ENCODE data around the gene ABHD18.
A peak's percentile ranks its signal among the peaks of the same experiment; 100 is the strongest.
"Not testable (repeated sequence)": the region's sequence is repeated elsewhere in the genome, so short reads cannot be mapped to it uniquely, and the experiment has no call there.

The ABHD18 gene

GRCh38 chr4:127988638-127989037, 23.4 kb downstream of the ABHD18 start:
- DNase-seq (ENCODE audit: low read depth in 1 of 2, low spot score in 1 of 2) = no peak

DNA sequence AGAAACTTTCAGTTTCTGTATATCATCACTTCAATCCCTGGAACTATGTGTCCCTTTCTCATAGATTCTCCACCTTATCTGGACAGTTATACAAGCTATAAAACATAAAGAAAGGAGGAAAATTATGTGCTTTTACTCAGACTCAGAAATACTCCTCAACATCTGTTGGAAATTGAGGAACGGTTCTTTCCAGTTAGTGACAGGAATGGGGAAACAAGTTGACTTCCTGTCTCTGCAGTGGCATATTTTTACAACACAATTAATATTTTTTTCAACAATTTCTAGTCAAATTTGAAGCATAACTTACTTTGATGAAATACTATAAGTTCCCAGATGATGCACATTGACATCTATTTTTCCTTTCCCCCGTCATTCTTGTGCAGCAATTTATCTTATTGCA, 27.9 kb downstream of the ABHD18 start:
- no peak for DNase-seq (ENCODE audit: low read depth in 1 of 2, low spot score in 1 of 2)

DNA sequence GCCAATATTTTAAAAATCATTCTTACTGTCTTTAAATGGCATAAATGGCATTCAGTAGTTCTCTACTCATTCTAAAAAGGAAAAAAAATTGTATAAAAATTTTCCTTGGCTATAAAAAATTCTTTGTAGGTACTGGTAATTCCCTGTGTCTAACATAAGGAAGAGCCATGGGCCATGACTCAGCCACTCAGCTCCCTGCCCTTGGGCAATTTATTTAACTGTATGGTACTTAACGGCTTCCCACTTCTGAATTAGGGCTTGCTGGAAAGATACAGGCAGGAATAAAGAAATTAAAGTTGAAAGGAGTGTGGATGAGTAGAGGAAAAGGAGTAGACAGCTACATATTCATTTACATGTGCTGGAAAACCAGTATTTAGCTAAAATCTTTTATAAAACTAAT, 30.6 kb downstream of the ABHD18 start:
- DNase-seq (ENCODE audit: low read depth in 1 of 2, low spot score in 1 of 2) = no peak

DNA sequence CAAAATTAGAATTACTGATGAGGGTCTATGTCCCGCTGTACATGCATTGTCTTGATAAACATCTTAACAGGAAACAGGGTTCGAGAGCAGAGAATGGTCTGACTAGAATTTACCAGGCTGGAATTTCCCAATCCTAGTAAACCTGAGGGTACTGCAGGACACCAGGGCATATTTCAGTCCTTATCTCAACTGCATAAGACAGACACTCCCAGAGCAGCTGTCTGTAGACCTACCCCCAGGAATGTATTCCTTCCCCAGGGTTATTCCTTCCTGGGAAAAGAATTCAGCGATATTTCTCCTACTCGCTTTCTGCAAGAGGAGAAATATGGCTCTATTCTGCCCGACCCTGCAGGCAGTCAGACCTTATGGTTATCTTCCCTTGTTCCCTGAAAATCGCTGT, 31.3 kb downstream of the ABHD18 start:
- DNase-seq (ENCODE audit: low read depth in 1 of 2, low spot score in 1 of 2) = not testable (repeated sequence)

DNA sequence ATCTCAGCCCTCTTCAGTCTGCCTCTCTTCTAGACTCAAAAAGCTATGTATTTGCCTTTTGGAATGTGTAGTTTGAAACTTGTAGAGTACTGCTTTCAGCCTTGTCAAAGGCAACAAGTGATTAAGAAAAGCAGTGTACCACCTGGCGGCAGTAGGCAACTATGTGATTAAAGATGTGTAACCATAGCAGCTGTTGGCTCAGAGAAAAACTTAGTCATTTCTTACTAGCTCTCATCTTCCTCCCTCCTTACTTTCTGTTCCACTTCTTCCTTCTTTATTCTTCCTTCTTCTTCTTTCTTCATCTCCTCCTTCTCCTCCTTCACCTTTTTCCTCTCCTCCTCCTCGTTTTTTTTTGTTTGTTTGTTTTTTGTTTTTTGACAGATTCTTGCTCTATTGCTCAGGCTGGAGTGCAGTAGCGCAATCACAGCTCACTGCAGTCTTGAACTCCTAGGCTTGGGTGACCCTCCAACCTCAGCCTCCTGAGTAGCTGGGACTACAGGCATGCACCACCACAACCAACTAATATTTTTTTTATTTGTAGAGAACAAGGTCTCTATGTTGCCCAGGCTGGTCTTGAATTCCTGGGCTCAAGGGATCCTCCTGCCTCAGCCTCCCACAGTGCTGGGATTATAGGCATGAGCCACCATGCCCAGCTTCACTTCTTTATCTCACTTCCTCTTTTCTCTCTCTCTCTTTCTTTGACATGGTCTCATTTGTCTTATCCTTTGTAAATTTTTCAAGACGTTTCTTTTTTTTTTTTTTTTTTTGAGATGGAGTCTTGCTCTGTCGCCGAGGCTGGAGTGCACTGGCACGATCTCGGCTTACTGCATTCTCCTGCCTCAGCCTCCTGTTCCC, 32.6 kb downstream of the ABHD18 start:
- DNase-seq (ENCODE audit: low read depth in 1 of 2, low spot score in 1 of 2) = no peak

GRCh38 chr4:128006592-128006991, 41.4 kb downstream of the ABHD18 start:
- no peak for DNase-seq (ENCODE audit: low read depth in 1 of 2, low spot score in 1 of 2)

GRCh38 chr4:128009428-128009827, 44.2 kb downstream of the ABHD18 start:
- DNase-seq (ENCODE audit: low read depth in 1 of 2, low spot score in 1 of 2) = no peak

- DNase-seq (ENCODE audit: low read depth in 1 of 2, low spot score in 1 of 2) = no peak
Measured at GRCh38 chr4:128025319-128025718, 60.1 kb downstream of the ABHD18 start.

DNA sequence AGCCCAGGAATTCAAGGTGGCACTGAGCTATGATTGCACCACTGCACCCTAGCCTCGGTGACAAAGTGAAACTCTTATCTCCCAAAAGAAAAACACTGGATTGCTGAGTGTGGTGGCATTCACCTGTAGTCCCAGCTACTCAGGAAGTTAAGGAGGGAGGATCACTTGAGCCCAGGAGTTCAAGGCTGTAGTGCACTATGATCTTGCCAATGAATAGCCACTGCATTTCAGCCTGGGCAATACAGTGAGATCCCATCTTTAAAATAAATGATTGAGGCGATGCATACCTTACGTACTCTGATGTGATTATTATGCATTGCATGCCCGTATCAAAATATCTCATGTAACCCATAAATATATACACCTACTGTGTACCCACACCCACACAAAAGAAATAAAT, 64.7 kb downstream of the ABHD18 start:
- DNase-seq (ENCODE audit: low read depth in 1 of 2, low spot score in 1 of 2) = no peak

- DNase-seq (ENCODE audit: low read depth in 1 of 2, low spot score in 1 of 2) = no peak
Measured at GRCh38 chr4:128031756-128032384, 66.7 kb downstream of the ABHD18 start.

- DNase-seq (ENCODE audit: low read depth in 1 of 2, low spot score in 1 of 2) = no peak
Measured at GRCh38 chr4:128039568-128039967, 74.4 kb downstream of the ABHD18 start.

GRCh38 chr4:128047019-128047418, 81.8 kb downstream of the ABHD18 start:
- not testable (repeated sequence) for DNase-seq (ENCODE audit: low read depth in 1 of 2, low spot score in 1 of 2)

GRCh38 chr4:128047514-128047913, 82.3 kb downstream of the ABHD18 start:
- not testable (repeated sequence) for DNase-seq (ENCODE audit: low read depth in 1 of 2, low spot score in 1 of 2)

DNA sequence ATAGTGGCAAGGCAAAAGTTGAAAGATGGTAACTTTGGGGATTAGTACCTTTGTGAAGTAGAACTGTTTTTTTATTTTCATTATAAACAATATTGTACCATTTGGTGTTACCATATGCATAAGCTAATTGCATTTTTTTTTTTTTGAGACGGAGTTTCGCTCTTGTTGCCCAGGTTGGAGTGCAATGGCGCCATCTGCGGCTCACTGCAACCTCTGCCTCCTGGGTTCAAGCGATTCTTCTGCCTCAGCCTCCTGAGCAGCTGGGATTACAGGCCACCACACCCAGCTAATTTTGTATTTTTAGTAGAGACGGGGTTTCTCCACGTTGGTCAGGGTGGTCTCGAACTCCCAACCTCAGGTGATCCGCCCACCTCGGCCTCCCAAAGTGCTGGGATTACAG, 86.0 kb downstream of the ABHD18 start:
- not testable (repeated sequence) for DNase-seq (ENCODE audit: low read depth in 1 of 2, low spot score in 1 of 2)

- not testable (repeated sequence) for DNase-seq (ENCODE audit: low read depth in 1 of 2, low spot score in 1 of 2)
Measured at GRCh38 chr4:128054907-128055306, 89.7 kb downstream of the ABHD18 start.

DNA sequence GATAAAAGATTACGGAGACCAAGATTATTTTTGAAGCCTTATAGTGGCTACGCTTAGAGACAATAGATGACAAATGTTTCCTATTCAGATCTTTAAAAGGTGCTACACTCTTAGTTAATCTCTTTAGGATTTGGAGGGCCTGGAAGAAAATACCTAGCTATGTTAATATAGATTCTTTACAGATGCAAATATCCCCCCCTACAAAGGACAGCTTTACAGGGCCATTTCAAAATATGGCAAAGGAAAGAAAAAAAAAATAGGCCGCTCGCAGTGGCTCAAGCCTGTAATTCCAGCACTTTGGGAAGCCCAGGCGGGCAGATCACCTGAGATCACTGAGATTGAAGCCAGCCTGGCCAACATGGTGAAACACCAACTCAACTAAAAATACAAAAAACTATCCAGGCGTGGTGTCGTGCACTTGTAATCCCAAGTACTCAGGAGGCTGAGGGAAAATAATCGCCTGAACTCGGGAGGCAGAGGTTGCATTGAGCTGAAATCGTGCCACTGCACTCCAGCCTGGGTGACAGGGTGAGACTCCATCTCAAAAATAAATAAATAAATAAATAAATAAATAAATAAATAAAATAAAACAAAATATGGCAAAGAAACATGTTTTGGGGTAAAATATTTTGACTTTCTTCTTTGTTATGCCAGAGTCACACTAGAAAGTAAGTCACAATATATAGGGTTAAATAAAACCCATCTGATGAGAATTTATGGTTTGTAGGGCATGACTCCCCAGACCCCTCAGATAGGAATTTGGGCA, 90.4 kb downstream of the ABHD18 start:
- DNase-seq (ENCODE audit: low read depth in 1 of 2, low spot score in 1 of 2) = not testable (repeated sequence)

DNA sequence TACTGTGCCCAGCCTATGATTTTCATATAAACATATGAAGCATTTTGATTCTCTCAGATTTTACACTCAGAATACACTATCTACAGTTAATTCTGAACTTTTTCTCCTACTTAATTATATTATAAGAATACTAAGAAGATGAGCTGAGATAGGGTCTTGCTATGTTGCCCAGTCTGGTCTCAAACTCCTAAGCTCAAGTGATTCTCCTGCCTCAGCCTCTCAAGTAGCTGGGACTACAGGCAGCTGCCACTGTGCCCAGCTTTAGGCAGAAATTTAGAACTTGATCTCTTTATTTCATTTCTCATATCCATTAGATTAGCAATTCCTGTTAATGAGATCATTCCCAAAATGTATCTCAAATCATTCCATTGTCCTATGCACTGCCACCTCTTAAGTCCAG, 91.2 kb downstream of the ABHD18 start:
- DNase-seq (ENCODE audit: low read depth in 1 of 2, low spot score in 1 of 2) = no peak

DNA sequence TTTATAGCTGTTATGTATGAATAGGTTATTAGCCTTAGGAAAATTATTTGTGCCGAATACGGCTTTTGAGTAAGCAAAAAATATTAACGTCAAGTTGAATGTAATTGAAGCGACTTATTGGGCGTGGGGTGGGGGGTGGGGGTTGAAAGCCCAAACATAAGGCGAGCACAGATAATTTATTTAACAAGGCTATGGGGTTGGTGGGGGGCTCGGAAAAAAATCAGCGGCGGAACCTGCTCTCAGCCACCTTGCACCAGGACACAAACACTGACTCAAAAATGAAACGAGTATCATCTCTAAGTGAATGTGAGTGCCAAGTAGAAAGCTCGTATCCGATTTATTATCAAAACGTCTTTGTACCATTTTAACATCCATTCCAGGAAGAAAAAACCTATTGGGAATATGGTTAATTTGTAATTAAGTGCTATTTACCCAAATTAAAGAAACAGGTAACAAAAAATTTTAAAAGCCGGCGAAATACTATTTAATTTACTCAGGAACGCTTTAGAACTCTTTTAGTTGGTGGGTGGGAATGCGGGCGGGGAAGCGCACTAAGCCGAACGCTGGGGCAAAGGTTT, 95.0 kb downstream of the ABHD18 start:
- no peak for DNase-seq (ENCODE audit: low read depth in 1 of 2, low spot score in 1 of 2)

- DNase-seq (ENCODE audit: low read depth in 1 of 2, low spot score in 1 of 2) = peak; percentile 83 to 91
Measured at GRCh38 chr4:128060699-128061565, 95.7 kb downstream of the ABHD18 start, which contains the start of gene LARP1B. LARP1B (plus strand) TSS chr4:128061312; CDS start chr4:128074952, 13,640 bp downstream.
